GM19240 (cell line): ENCODE results near the gene BAIAP2L1.
"Not testable (repeated sequence)": the region's sequence is repeated elsewhere in the genome, so short reads cannot be mapped to it uniquely, and the experiment has no call there.

Source experiments
- DNase-seq: peaks from one replicate; pipeline ENCODE4 v3.0.0; 2011; ENCODE audit warnings: low spot score; ENCODE audit not compliant: insufficient read length

The BAIAP2L1 gene, protein sequence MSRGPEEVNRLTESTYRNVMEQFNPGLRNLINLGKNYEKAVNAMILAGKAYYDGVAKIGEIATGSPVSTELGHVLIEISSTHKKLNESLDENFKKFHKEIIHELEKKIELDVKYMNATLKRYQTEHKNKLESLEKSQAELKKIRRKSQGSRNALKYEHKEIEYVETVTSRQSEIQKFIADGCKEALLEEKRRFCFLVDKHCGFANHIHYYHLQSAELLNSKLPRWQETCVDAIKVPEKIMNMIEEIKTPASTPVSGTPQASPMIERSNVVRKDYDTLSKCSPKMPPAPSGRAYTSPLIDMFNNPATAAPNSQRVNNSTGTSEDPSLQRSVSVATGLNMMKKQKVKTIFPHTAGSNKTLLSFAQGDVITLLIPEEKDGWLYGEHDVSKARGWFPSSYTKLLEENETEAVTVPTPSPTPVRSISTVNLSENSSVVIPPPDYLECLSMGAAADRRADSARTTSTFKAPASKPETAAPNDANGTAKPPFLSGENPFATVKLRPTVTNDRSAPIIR

DNA sequence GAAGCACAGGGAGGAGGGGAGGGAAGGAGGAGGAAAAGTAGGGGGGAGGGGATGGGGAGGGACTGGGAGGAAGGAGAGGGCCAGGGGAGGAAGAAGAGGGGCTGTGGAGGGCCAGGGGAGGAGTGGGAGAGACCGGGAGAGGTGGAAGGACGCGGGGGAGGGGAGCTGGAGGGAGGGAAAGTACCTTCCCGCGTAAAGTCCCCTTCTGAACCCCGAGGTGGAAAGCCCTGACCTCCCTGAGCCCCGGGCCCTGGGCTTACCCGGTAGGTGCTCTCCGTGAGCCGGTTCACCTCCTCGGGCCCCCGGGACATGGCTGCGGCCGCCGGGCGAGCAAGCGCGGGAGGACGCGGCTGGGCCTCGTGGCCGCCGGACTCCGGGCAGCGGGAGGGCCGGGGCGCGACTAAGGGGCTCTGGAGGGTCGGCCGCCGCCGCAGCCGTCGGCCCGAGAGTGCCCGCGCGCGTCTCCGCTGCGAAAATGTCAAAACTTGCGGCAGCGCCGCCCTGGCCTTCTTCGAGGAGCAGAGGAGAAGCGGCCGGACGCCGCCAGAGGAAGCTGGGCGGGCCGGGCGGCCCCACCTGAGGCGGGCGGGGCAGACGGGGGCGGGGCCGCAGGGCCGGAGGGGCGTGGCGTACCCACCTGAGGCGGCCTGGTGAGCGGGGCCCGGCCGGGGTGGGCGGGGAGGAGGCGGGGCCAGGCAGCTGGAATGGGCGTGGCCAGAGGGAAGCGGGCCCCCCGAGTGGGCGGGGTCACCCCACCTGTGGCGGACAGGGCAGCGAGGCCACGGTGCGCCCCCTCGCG, at the start of gene BAIAP2L1:
Gene BAIAP2L1, minus strand, starts transcription at position 549 of the 799 bp plus-strand sequence. Its CDS starts 238 bp downstream, at position 311.
- DNase-seq, result peak; percentile 48

DNA sequence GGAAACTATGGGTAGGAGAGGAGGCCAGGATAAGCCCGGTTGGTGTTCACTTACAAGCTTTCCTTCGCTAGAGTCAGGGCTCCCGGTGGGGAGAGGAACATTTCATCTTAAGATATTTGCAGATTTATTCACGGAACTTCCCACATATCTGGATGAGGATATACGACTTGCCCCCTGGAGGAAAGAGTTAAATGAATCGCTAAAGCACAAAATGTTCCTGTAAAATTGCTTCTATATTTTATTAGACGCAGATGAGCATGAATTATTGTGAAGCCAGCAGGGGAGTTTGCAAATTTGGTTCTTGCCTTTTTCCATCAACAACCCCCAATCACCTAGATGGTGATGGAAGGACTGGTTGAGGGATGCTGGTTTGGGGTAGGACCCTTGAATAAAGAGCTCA, 47.9 kb upstream of the BAIAP2L1 start:
- no peak for DNase-seq

DNA sequence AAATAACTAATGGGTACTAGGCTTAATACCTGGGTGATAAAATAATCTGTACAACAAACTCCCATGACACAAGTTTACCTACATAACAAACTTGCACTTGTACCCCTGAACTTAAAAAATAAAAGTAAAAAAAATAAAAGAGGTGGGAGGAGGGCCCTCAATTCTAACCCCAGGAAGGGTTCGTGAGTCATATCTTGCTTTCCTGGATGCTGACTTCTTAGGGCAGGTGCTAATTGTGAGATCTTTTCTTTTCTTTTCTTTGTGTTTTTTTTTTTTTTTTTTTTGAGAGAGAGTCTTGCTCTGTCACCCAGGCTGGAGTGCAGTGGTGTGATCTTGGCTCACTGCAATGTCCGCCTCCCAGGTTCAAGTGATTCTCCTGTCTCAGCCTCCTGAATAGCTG, 40.1 kb upstream of the BAIAP2L1 start:
- not testable (repeated sequence) for DNase-seq

DNA sequence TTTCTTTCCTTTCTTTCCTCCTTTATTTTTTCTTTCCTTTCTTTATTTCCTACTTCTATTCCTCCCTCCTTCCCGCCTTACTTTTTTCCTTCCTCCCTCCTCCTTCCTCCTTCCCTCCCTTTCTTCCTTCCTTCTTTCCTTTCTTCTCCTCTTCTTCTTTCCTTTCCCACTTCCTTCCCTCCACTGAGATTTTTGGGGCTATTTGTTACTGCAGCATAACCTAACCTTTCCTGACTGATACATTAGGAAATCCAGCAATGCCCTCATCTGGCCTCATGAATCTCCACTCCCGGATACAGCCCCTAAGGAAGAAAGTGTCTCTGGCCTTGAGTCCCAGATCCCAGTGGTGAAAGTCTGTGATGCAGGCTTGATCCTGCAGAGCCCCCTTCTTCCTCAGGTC, 38.6 kb upstream of the BAIAP2L1 start:
- no peak for DNase-seq

DNA sequence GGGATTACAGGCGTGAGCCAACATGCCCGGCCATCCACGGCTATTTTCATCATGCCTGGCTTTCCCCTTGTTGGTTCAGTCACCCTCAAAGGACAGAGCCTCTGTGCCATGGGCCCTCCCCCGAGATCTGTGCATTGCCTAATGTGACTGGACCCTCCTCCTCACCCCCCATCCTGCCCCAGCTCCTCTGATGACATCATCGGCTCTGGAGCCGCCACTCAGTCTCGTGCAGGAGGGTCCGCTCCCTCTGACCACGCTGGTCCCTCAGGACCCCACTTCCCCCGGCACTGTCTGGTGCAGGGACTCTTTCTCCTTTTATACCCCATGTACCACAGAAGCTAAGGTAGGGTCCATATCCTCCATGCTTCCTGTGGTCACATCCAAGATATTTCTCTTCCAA, 33.2 kb upstream of the BAIAP2L1 start:
- DNase-seq, result no peak

DNA sequence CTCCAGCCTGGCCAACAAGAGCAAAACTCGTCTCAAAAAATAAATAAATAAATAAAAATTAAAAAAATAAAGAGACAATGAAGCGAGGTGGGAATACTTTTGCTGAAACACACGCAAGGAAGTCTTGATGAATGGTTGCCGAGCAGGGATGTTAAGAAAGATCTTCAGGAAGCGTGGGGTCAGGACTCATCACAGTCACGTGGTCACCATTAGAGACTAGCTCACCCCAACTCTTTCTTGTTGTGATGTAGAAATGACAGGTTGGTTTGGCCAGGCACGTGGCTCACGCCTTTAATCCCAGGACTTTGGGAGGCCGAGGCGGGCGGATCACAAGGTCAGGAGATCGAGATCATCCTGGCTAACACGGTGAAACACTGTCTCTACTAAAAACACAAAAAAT, 28.9 kb upstream of the BAIAP2L1 start:
- no peak for DNase-seq

DNA sequence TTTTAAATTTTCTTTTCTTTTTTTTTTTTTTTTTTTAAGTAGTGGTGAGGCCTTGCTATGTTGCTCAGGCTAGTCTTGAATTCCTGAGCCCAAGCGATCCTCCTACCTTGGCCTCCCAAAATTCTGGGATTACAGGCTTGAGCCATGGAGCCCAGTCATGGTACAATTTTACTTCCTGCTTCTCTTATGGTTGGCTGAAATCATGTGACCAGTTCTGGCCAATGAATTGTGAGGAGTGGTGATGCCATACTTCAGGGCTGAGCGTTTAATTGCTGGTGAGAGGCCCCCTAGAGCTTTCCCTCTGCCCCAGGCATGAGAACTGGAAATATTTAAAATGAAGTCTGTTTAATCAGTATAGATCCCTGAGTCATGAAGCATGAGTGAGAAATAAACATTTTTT, 22.2 kb upstream of the BAIAP2L1 start:
- no peak for DNase-seq

DNA sequence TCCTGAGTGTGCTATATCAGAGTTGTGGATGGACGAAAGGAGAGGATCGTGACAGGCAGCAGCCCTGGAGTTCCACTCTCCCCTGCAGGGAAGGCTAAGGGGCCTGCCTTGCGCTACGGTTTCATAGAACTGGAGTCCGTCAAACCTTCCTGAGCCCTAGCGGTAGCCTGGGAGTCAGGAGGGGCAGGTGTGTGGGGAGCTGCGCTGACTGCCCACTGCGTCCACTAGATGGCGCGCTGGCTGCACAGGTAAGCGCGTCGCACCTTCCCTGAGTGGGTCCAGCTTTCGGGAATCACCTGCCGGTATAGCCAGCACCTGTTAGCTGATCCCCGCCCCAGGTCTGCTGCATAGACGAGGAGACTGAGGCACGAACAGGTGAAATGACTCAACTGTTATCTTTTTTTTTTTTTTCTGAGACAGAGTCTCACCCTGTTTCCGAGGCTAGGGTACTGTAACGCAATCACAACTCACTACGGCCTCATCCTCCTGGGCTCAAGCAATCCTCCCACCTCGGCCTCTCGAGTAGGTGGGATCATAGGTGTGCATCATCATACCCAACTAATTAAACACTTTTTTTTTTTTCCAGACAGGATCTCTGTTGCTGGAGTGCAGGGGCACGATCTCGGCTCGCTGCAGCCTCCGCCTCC, 20.2 kb upstream of the BAIAP2L1 start:
- peak; percentile 67 for DNase-seq

DNA sequence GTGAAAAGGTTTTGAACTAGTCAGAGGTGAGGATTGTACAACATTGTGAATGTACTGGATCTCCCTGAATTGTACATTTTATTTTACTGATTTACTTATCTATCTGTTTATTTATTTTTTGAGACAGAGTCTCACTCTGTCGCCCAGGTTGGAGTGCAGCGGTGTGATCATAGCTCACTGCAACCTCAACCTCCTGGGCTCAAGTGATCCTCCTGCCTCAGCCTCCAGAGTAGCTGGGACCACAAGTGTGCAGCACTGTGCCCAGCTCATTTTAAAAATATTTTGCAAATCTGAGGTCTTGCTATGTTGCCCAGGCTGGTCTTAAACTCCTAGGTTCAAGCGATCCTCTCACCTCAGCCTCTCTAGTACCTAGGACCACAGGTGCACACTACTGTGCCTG, 19.1 kb upstream of the BAIAP2L1 start:
- DNase-seq, result not testable (repeated sequence)

DNA sequence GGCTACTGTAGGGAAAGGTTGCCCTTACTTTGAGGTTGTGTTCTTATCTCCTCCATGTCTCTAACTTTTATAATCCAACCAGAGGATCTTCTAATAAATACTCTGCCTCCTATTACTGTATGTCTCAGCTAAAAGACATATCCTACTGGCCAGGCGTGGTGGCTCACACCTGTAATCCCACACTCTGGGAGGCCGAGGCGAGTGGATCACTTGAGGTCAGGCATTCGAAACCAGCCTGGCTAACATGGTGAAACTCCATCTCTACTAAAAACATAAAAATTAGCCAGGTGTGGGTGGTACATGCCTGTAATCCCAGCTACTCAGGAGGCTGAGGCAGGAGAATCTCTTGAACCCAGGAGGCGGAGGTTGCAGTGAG, 18.4 kb upstream of the BAIAP2L1 start:
- not testable (repeated sequence) for DNase-seq

DNA sequence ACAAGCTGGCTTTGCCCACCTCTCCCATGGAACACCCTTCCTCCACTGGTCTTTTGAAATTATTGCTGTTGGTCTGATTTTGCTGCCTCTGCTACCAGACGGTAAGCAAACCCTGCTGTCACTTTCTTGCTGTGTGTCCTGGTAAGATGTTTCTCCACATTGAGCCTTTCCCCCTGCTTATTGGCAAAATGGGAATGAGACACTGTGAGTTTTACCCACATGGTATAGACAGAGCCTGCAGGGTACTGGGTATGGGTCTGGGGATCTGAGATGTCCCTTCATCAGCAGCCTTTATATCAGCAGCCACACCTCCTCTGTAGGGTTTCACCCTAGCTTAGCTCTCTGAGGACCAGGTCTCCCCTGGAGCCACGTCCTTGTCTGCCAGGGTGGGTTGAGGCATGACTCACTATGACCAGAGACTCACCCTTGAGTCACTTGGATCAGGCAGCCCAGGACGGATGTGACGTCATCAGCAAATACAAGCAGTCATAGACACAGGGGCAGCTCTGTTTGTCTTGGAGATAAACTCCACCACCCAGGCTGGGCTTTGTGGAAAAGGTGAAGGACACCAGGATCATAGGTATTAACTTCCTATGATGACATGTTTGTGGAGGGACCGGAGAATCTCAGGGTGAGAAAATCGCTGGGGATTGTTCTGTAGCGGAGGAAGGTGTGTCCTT, 17.9 kb upstream of the BAIAP2L1 start:
- DNase-seq, result no peak

DNA sequence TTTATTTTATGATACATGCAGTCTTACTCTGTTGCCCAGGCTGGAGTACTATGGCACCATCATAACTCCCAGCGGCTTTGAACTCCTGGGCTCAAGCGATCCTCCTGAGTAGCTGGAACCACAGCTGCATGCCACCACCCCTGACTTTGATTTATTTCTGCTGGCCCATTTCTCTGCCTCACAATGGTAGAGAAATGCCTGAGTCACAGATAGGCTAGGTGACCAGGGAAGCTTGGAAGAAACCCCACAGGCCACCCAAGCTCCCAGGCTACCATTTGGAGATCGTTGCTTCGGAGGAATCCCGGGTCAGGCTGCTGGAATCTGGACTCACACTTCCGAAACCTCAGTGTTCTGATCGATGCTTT, 17.4 kb upstream of the BAIAP2L1 start:
- DNase-seq, result no peak

DNA sequence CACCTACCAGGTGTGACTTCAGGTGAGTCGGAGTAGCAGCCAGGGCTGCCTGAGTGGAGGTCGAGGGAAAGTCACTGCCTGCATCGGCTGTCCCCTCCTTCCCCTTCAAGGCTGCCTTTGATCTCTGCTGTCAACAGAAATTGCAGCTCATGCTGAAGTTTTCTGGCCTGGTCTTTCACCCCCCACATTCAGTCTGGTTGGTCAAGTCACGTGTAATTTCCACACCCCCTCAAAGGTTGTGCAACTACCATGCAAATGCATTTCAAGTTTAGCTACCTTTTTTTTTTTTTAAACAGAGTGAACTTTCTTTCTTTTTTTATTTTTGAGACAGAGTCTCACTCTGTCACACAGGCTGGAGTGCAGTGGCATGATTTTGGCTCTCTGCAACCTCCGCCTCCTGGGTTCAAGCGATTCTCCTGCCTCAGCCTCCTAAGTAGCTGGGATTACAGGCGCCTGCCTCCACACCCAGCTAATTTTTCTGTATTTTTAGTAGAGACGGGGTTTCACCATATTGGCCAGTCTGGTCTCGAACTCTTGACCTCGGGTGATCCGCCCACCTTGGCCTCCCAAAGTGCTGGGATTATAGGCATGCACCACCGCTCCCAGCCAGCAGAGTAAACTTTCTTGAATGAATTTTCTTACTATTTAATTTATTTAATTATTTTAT, 16.8 kb upstream of the BAIAP2L1 start:
- DNase-seq, result not testable (repeated sequence)

DNA sequence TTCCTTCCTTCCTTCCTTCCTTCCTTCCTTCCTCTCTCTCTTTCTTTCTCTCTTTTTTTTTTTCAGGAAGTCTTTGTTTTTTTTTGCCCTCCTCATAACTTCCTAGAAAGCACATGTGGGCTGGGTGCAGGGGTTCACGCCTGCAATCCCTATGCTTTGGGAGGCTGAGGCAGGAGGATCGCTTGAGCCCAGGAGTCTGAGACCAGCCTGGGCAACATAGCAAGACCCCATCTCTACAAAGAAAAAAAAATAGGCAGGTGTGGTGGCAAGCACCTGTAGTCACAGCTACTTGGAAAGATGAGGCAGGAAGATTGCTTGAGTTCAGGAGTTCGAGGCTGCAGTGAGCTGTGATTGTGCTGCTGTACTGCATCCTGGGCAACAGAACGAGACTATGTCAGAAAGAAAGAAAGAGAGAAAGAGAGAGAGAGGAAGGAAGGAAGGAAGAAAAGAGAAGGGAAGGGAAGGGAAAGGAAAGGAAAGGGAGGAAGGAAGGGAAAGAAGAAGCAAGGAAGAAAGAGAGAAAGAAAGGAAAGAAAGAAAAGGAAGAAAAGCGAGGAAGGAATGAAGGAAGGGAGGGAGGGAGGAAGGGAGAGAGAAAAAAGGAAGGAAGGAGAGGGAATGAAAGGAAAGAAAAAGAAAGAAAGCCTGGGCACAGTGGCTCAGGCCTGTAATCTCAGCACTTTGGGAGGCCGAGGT, 13.5 kb upstream of the BAIAP2L1 start:
- no peak for DNase-seq

DNA sequence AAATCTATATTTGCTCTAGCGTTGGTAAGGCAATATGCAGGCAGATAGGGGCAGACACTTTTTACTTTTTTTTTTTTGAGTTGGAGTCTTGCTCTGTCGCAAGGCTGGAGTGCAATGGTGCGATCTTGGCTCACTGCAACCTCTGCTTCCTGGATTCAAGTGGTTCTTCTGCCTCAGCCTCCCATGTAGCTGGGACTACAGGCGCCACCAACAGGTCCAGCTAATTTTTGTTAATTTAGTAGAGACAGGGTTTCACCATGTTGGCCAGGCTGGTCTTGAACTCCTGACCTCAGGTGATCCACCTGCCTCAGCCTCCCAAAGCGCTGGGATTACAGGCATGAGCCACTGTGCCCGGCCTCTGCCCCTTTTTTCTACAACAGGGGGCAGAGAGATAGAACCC, 12.8 kb upstream of the BAIAP2L1 start:
- DNase-seq, result not testable (repeated sequence)

DNA sequence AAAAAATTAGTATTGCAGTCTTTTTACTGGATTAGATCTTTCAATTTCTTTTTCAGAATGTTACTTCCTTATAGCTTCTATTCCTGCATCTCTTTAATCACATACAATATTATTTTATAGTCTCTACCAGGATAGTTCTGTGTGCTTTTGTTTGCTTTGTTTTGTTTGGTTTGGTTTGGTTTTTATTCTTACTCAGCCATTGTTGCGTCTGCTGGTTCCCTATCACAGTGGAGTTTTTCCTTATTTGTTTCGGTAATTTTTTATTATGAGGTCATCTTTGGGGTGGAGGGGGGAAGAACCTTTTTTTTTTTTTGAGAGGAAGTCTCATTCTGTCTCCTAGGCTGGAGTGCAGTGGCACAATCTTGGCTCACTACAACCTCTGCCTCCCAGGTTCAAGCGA, 9.0 kb upstream of the BAIAP2L1 start:
- DNase-seq, result no peak

DNA sequence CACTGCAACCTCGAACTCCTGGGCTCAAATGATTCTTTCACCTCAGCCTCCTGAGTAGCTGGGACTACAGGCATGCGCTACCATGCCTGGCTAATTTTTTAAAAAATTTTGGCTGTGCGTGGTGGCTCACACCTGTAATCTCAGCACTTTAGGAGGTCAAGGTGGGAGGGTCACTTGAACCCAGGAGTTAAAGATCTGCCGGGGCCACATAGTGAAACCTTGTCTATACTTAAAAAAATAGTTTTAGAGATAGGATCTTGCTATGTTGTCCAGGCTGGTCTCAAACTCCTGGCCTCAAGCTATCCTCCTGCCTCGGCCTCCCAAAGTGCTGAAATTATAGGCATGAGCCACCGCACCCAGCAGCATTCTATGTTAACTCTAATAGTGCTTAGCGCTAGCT, 7.3 kb upstream of the BAIAP2L1 start:
- not testable (repeated sequence) for DNase-seq

DNA sequence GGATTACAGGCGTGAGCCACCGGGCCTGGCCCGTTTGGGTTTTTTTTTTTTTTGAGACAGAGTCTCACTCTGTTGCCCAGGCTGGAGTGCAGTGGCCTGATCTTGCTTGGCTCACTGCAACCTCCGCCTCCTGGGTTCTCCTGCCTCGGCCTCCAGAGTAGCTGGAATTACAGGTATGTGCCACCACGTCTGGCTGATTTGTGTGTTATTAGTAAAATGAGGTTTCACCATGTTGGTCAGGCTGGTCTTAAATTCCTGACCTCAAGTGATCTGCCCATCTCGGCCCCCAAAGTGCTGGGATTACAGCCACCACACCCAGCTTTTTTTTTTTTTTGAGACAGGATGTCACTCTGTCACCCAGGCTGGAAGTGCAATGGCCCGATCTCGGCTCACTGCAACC, 5.9 kb upstream of the BAIAP2L1 start:
- DNase-seq, result no peak

DNA sequence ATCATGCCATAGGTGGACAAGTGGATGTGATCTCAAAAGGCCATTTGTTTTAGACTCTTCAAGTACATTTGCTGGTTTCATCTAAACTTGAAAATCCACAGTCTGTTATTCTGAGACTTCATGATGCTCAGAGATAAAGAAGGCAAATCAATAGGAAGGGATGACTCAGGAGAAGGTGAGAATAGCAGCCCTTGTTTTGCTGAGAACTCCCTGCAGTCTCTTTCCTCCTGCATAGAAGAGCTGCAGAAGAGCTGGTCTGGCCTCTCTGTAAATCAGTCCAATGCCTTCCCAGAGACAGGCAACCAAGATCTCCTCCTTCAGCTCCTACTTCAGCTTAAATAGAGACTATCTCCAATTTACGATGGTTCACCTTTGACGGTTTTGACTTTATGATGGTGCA, 4.0 kb upstream of the BAIAP2L1 start:
- no peak for DNase-seq

DNA sequence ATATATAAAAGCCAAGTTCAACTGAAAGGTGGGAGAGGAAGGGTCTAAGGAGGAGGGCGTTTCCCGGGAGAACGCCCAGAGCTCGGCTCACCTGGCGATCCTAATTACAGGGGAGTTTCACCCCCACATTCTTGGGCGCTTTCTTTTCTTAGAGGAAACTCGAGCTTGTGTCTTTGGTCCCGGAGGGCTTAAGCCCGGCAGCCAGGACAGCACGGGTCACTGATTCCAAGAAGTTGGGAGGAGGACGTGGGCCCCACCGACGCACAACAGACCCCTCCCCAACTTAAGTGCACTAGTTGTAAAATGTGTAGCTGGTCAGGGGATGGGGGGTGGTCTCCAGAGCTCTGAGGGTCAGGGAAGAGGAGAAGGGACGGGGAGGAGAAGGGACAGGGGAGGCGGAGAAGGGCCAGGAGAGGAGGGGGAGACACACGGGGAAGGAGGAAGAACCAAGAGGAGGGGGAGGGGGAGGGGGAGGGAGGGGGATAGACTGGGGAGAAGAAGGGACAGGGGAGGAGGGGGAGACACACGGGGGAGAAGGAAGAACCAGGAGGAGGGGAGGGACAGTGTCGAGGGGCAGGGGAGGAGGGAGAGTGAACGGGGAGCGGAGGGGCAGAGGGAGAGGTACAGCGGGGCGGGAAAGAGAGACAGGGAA, 874 bp downstream of the BAIAP2L1 start:
- no peak for DNase-seq
